Neural crest cell (in vitro differentiated cells): ENCODE results near the gene EVL. TPM values are rescaled to one million over a fixed set of nuclear protein-coding genes. Genes with fewer than 3 reads are reported as not detected.

Experiments
- DNase-seq: peaks from one replicate; pipeline ENCODE4 v3.0.0; 2021; ENCODE audit warnings: low read depth, mixed read lengths, low spot score
- H3K27ac Mint-ChIP-seq: one replicate; pipeline ENCODE4 v1.8.0; 2021; ENCODE audit warnings: mild to moderate bottlenecking, mixed read lengths; ENCODE audit not compliant: unreplicated experiment
- H3K27me3 Mint-ChIP-seq: 2 replicates; pipeline ENCODE4 v1.8.0; 2021; ENCODE audit warnings: low read depth, mild to moderate bottlenecking, mixed read lengths
- H3K36me3 Mint-ChIP-seq: 2 replicates; pipeline ENCODE4 v1.8.0; 2021; ENCODE audit warnings: low read depth, mild to moderate bottlenecking, mixed read lengths
- H3K4me1 Mint-ChIP-seq: 2 replicates; pipeline ENCODE4 v1.8.0; 2021; ENCODE audit warnings: mixed read lengths
- H3K4me3 Mint-ChIP-seq: one replicate; pipeline ENCODE4 v1.8.0; 2021; ENCODE audit warnings: mild to moderate bottlenecking, mixed read lengths
- H3K9me3 Mint-ChIP-seq: 2 replicates; pipeline ENCODE4 v1.8.0; 2021; ENCODE audit warnings: mixed read lengths
- CTCF ChIP-seq: fragments of 200-600 bp; sonication (generic); conservative IDR thresholded peaks from 2 replicates; pipeline ENCODE4 v1.5.0; 2021; ENCODE audit warnings: antibody characterized with exemption, mild to moderate bottlenecking
- total RNA-seq: library from RNA; stranded (reverse); gene quantifications from 2 replicates; pipeline ENCODE4 v1.2.1, GENCODE V29; 2021

Gene EVL
- total RNA-seq, 1 donor from 2014 or later, result 218 TPM

DNA sequence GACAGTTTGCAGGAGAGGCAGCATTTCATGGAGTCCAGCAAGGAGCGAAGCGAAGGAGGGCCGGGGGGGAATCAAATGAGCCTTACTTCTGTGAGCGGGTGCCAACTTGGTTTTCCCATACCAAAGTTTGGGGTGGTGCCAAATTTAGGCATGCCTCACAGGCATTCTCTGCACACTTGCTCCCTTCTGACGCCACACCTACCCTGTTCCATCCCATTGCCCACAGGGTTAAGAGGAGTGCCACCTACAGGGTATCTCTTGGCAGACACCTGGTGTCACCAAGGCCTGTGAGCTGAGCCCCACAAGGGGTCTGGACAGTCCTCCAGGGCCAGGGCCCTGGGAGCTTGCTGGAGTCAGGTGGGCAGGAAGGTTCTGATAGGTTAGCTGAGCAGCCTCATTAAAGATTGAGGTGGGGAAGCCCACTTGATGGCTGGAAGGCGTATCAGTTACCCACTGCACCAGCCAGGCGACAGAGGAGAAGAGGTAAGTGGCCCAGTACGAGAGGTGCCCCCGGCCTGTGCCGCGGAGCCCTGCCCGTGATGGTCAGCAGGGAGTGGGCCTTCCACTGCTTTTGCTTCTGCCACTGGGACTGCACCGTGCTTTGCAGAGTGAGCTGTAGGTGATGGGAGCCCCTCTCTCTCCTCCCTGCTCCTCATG is 49.0 kb downstream of the EVL start:
- Mint-ChIP-seq H3K27ac (peak overlapping the region; percentile 84), H3K4me1 (peaks cover 42% of the 10 kb centered on the region), H3K27me3 (no peaks in the 10 kb centered on the region), H3K36me3 (no peaks in the 10 kb centered on the region), H3K9me3 (no peaks in the 10 kb centered on the region), H3K4me3 (no peak overlapping the region)
- TF ChIP-seq CTCF, result no peak
- DNase-seq, result no peak

- no peak for TF ChIP-seq CTCF
- no peak overlapping the region for H3K4me3 Mint-ChIP-seq
- no peaks in the 10 kb centered on the region for H3K27me3 Mint-ChIP-seq
- no peak for DNase-seq
- H3K4me1 Mint-ChIP-seq, result peaks cover 42% of the 10 kb centered on the region
- H3K9me3 Mint-ChIP-seq, result no peaks in the 10 kb centered on the region
- H3K27ac Mint-ChIP-seq, result peak overlapping the region; percentile 17
- no peaks in the 10 kb centered on the region for H3K36me3 Mint-ChIP-seq
These were observed 50.0 kb downstream of the EVL start for GRCh38 chr14:100115236-100115635.

- Mint-ChIP-seq H3K4me1 (peaks cover 42% of the 10 kb centered on the region), H3K27me3 (no peaks in the 10 kb centered on the region), H3K4me3 (no peak overlapping the region), H3K27ac (peak overlapping the region; percentile 70), H3K9me3 (no peaks in the 10 kb centered on the region), H3K36me3 (no peaks in the 10 kb centered on the region)
- DNase-seq, result no peak
- no peak for TF ChIP-seq CTCF
These were observed 50.5 kb downstream of the EVL start for GRCh38 chr14:100115726-100116125.

DNA sequence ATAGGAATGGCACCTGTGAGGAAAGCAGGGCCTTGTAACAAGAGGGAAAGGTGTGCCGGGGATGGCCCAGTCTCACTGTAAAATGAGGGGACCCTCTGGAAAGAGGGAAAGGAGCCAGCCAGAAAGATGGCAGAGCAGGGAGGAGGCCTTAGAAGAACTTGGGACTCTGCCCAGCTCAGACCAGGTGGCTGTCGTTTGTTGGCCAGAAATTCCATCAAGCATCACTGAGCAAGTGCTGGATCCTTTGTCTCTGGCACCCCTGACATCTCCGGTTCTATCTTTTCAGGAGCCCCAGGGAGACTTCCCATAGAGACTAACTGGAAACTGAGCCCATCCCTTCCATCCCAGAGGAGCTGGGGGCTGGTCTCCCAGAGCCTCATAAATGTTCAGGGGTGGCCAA is 50.9 kb downstream of the EVL start:
- TF ChIP-seq CTCF, result no peak
- no peak for DNase-seq
- no peaks in the 10 kb centered on the region for H3K27me3 Mint-ChIP-seq
- H3K4me3 Mint-ChIP-seq, result no peak overlapping the region
- H3K9me3 Mint-ChIP-seq, result no peaks in the 10 kb centered on the region
- H3K4me1 Mint-ChIP-seq, result peaks cover 42% of the 10 kb centered on the region
- peak overlapping the region; percentile 70 for H3K27ac Mint-ChIP-seq
- no peaks in the 10 kb centered on the region for H3K36me3 Mint-ChIP-seq

DNA sequence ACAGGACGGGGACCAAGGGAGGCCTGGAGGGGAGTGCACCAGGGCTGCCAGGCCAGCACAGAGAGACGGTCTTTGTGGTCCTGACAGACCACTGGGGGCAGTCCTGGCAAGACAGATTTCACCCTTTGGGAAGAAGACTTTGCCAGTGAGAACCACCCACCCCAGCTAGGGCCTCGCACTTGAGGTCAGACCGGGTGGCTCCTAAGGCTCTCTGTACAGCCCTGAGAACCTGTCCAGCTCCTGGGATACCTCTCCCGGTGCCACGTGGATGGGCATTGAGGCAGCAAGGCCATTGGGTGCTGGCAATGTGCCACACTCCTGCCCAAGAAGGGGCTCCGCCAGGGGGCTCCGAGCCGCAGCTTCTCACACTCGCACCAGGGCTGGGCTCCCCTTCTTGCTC is 51.8 kb downstream of the EVL start:
- no peak for DNase-seq
- Mint-ChIP-seq H3K9me3 (no peaks in the 10 kb centered on the region), H3K27me3 (no peaks in the 10 kb centered on the region), H3K36me3 (no peaks in the 10 kb centered on the region), H3K27ac (no peak overlapping the region), H3K4me1 (peaks cover 35% of the 10 kb centered on the region), H3K4me3 (no peak overlapping the region)
- TF ChIP-seq CTCF, result no peak
